ENCODE results near the gene EIF3L.
"Not testable (repeated sequence)": the region's sequence is repeated elsewhere in the genome, so short reads cannot be mapped to it uniquely, and the experiment has no call there.

Gene EIF3L

GRCh38 chr22:37849089-37849751 lies at the start of gene EIF3L:
Gene EIF3L (plus strand): TSS chr22:37849419. CDS start chr22:37849450, 31 bp downstream.
- DNase-seq: peak; percentile 83

DNA sequence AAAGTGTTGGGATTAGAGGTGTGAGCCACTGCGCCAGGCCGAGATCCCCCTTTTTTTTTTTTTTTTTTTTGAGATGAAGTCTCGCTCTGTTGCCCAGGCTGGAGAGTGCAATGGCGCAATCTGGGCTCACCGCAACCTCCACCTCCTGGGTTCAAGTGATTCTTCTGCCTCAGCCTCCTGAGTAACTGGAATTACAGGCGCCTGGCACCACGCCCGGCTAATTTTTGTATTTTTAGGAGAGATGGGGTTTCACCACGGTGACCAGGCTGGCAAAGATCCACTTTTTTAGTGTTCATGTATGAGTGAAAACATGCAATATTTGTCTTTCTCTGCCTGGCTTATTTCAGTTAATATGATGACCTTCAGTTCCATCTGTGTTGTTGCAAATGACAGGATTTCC lies 49.2 kb upstream of the EIF3L start:
- not testable (repeated sequence) for DNase-seq

GRCh38 chr22:37801946-37802309 lies 47.3 kb upstream of the EIF3L start:
- DNase-seq: no peak

DNA sequence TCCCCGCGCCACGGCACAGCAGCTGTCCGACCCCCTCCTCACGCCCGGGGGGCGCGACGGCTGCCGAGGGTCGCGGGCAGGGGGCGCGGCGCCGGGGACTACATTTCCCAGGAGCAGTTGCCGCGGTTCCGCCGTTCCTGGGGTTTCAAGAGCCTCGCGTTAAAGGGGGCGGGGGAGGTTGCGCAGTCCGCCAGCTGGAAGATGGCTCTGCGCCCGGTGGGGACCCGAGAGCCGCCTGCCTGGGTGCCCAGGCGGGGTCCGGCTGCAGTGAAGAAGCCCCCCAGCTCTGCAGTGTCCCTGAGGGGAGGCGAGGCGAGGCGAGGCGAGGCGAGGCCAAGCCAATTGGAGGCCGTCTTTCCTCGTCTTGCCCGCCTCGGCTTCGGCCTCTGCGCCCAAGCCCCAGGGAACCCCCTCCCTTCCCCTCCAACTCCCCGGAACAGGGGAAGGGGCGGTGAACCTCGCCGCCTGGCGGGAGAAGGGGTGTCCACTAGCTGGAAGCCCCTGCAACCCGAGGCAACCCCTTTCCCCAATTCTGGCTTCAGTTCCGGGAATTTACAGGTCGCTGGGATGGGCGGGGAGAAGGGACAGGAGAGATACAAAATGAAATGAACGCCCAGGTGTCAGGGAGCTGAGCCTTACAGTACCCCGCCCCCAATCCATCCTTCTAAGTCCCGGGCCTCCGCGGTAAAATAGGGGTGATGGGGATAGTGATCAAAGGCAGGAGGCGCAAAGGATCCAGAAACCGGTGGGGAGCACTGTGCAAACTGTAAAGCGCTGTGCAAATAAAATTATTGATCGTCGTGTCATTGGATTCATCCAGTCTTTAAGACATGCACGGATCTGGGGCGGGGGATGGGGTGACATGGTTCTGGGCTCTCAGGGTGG lies 46.7 kb upstream of the EIF3L start:
- DNase-seq: peak; percentile 74

DNA sequence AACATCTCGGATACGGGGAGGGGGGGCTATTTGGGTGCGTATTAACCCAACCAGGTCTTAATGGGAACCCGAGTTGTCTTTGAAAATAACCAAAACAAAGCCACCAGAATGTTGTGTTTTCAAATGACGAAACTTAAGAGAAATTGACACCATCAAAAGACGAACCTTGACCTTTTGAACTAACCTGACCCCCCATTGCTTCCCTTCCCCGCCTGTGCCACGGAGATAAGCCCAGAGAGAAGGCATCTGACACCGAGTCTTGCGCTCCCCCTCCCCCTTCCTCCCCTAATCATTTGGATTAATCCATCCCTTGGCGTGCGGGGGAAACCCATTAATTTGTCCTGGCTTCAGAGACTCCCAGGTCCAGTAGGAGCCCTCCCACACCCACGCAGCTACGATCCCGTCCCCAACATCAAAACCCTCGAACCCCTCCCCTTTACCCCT lies 46.0 kb upstream of the EIF3L start:
- DNase-seq: peak; percentile 76

DNA sequence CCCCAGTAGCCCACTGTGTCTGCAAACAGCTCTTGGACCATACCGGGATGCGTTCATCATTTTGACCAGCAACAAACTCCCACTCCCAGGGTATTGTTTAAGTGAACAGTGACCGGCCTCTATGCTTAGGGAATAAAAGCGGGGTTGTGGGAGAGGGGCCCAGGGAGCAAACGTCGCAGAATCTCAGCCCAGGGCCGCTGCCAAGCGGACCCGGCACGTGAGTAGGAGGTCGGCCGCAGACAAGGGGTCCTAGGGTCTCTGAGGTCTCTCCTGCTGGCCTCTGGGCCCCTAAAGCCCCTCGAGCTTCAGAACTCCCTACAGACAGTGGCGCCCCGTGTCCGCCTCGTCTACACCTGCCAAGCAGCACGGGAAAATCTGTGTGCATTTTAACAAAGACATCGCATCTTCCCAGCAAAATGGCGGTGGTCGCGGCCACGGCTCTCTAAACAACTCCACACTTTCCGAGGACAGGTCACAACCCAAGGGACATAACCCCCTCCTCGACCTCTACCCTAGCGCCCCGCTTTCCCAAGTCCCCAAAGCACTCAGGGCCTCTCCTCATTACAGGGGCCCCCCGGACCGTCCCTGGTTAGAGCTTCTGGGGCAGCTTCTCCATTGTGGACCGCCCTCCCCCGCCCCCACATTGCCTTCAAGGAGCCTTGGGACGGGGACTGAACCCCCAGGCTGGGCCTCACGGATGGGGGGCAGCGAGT lies 45.4 kb upstream of the EIF3L start:
- DNase-seq: peak; percentile 76

- no peak for DNase-seq
Measured at GRCh38 chr22:37804352-37804880, 44.8 kb upstream of the EIF3L start.

GRCh38 chr22:37804881-37805809 lies 44.1 kb upstream of the EIF3L start:
- peak; percentile 86 for DNase-seq

DNA sequence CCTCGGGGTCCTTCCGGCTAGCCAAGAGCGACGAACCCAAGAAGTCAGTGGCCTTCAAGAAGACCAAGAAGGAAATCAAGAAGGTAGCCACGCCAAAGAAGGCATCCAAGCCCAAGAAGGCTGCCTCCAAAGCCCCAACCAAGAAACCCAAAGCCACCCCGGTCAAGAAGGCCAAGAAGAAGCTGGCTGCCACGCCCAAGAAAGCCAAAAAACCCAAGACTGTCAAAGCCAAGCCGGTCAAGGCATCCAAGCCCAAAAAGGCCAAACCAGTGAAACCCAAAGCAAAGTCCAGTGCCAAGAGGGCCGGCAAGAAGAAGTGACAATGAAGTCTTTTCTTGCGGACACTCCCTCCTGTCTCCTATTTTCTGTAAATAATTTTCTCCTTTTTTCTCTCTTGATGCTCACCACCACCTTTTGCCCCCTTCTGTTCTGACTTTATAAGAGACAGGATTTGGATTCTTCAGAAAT lies 43.4 kb upstream of the EIF3L start:
- DNase-seq: no peak

DNA sequence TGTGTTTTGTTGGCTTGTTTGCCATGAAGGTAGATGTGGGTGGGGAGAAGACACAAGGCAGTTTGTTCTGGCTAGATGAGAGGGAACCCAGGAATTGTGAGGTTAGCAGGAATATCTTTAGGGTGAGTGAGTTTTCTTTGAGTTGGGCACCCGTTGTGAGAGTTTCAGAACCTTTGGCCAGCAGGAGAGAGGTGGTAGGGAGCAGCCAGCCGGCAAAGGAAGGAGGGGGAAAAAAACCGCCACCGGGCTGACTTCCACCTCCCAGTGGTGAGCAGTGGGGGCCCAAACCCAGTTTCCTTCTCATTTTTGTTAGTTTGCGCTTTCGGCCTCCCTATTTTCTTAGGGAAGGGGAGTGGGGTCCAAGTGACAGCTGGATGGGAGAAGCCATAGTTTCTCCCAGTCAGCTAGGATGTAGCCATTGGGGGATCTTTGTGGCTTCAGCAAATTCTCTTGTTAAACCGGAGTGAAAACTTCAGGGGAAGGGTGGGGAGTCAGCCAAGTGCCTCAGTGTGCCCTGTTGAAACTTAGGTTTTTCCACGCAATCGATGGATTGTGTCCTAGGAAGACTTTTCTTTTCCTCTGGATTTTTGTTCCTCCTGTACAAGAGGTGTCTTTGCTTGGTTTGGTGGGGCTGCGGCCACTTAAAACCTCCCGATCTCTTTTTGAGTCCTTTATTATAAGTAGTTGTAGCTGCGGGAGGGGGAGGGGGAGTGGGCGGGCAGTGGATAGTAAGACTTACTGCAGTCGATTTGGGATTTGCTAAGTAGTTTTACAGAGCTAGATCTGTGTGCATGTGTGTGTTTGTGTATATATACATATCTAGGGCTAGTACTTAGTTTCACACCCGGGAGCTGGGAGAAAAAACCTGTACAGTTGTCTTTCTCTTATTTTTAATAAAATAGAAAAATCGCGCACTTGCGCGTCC lies 42.5 kb upstream of the EIF3L start:
- DNase-seq: no peak

DNA sequence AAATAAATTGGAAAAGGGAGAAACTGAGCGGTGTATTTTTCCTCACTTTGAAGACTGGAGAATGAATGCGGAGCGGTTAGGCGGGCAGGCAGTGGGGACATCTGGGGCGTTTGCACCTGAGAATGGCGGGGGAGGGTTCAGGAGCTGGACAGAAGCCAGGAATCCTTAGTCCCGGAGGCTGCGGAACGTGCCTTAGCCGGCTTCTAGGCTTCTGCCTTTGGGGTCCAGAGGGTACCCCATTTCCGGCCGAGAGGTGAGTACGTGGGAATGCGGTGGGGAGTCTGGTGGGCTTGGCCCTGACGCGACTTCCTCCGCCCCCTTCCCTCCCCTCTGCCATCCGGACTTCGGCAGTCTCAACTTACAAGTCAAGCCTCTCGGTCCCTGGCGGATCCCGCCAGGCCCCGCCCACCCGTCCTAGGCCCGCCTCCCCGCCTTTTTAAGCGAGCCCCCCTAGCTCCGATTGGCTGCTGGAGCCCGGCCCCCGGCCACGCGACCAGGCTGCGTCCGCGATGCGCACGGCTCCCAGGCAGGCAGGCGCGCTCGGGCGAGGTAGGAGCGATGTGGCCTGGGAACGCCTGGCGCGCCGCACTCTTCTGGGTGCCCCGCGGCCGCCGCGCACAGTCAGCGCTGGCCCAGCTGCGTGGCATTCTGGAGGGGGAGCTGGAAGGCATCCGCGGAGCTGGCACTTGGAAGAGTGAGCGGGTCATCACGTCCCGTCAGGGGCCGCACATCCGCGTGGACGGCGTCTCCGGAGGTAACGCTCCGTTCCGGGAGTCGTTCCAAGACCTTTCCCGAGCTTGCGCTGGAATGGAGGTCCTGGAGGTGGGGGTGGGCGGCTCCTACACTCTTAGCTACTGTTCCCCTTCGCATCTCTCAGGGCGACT lies 41.6 kb upstream of the EIF3L start, which contains the start of gene GCAT:
GCAT (plus strand) TSS at position 525 of the 884 bp plus-strand sequence; CDS start at position 559, 34 bp downstream.
- DNase-seq: peak; percentile 94

GRCh38 chr22:37808294-37808657 lies 40.9 kb upstream of the EIF3L start:
- DNase-seq: no peak

GRCh38 chr22:37809672-37810333 lies 39.4 kb upstream of the EIF3L start:
- DNase-seq: no peak

GRCh38 chr22:37811867-37812266 lies 37.4 kb upstream of the EIF3L start:
- no peak for DNase-seq

DNA sequence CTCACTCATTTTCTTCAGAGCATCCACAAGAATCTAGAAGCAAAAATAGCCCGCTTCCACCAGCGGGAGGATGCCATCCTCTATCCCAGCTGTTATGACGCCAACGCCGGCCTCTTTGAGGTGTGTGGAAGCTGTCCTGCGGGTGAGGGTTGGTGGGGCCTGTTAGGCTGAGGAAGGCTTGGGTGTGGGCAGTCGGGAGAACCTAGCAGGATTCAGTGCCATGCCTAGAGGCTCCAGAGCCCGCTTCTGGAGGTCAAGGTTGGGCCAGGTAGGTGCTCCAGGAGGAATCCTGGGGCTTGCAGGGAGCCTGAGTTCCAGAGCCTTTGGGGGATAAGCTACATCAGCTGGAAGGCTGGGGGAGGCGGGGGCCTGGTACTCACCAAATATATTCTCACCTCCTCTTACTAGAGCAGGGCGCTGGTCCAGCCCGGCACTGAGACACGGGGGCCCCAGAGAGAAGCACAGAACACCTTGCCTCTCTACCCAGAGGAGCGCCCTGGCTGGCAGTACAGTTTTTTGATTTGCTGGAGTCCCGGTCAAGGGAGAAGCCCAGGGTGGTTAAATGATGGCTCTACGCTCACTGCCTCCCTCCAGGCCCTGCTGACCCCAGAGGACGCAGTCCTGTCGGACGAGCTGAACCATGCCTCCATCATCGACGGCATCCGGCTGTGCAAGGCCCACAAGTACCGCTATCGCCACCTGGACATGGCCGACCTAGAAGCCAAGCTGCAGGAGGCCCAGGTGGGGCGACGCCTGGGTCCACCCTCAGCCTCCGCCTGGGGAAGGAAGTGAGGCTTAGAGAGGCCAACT lies 36.1 kb upstream of the EIF3L start:
- no peak for DNase-seq

DNA sequence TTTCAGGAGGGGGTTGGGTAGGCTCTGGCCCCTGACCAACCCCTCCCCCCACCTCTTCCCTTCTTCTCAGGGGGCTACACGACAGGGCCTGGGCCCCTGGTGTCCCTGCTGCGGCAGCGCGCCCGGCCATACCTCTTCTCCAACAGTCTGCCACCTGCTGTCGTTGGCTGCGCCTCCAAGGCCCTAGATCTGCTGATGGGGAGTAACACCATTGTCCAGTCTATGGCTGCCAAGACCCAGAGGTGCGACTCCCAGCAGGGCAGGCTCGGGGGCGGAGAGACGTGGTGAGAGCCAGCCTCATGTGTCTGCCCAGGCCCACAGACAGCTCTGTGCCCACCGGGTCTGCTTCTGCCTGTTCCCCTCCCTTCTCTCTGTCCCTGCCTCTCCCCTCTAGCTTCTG lies 33.6 kb upstream of the EIF3L start:
- DNase-seq: no peak

- no peak for DNase-seq
Measured at GRCh38 chr22:37816543-37817180, 32.6 kb upstream of the EIF3L start.

All from NCI-H1092 treated with DMSO at 0.1 percent for 48 hours (cell line).